Muscle of back (tissue), 13 donors: Measurements from ENCODE around the gene RASGRF1. TPM values are rescaled to one million over a fixed set of nuclear protein-coding genes. Genes with fewer than 3 reads are reported as not detected.
"Not testable (repeated sequence)": the region's sequence is repeated elsewhere in the genome, so short reads cannot be mapped to it uniquely, and the experiment has no call there.

Experiments
- DNase-seq, 3 donors: peaks; one replicate each; pipeline versions ENCODE4 v3.0.0 to v3.0.0-alpha.2; 2013
- long read RNA-seq, 9 donors: transcript quantifications; one replicate each; lab custom pipeline, GENCODE V29; 2026
- polyA plus RNA-seq, 10 donors: library from polyadenylated mRNA; unstranded; fragments of 120-200 nt; gene quantifications; one replicate each; pipeline ENCODE4 v1.2.1, GENCODE V29; 2013; ENCODE audit not compliant: insufficient read length in 10 of 10

The RASGRF1 gene
- under 1 TPM in 9 of 10 donors, not detected in 1; 0.04 to 0.39 (median 0.20) TPM for polyA plus RNA-seq
- long read RNA-seq, donor 1, result 0 reads
- long read RNA-seq, donor 2, result 0 reads
- long read RNA-seq, donor 3, result 0 reads
- long read RNA-seq, donor 4, result 0 reads
- long read RNA-seq, donor 5, result 0 reads
- long read RNA-seq, donor 6, result 0 reads
- long read RNA-seq, donor 7, result 0 reads
- long read RNA-seq, donor 8, result 0 reads
- long read RNA-seq, donor 9, result 0 reads

GRCh38 chr15:79090487-79091203 lies at the start of gene RASGRF1:
Gene RASGRF1, minus strand, starts transcription at chr15:79090780. Its CDS starts 282 bp downstream, at chr15:79090498.
- peak in 1 of 3 donors; percentile 66 for DNase-seq

GRCh38 chr15:79136434-79137046 lies 46.0 kb upstream of the RASGRF1 start:
- DNase-seq, result no peak

GRCh38 chr15:79133309-79133708 lies 42.7 kb upstream of the RASGRF1 start:
- no peak for DNase-seq

- no peak for DNase-seq
Observed at GRCh38 chr15:79132770-79133169, 42.2 kb upstream of the RASGRF1 start.

GRCh38 chr15:79132361-79132760 lies 41.8 kb upstream of the RASGRF1 start:
- no peak for DNase-seq

GRCh38 chr15:79130535-79131130 lies 40.1 kb upstream of the RASGRF1 start:
- DNase-seq, result no peak

GRCh38 chr15:79129235-79129634 lies 38.7 kb upstream of the RASGRF1 start:
- DNase-seq, result no peak

GRCh38 chr15:79128556-79128955 lies 38.0 kb upstream of the RASGRF1 start:
- no peak for DNase-seq

- no peak for DNase-seq
Observed at GRCh38 chr15:79124388-79124787, 33.8 kb upstream of the RASGRF1 start.

- DNase-seq, result no peak
Observed at GRCh38 chr15:79122991-79123390, 32.4 kb upstream of the RASGRF1 start.

GRCh38 chr15:79122391-79122790 lies 31.8 kb upstream of the RASGRF1 start:
- DNase-seq, result no peak

GRCh38 chr15:79121571-79121970 lies 31.0 kb upstream of the RASGRF1 start:
- no peak for DNase-seq

- DNase-seq, result no peak
Observed at GRCh38 chr15:79117442-79118204, 27.0 kb upstream of the RASGRF1 start.

- DNase-seq, result no peak
Observed at GRCh38 chr15:79116771-79117170, 26.2 kb upstream of the RASGRF1 start.

GRCh38 chr15:79115986-79116665 lies 25.5 kb upstream of the RASGRF1 start:
- DNase-seq, result no peak

- no peak for DNase-seq
Observed at GRCh38 chr15:79113831-79114230, 23.3 kb upstream of the RASGRF1 start.

- not testable (repeated sequence) for DNase-seq
Observed at GRCh38 chr15:79111404-79111803, 20.8 kb upstream of the RASGRF1 start.

GRCh38 chr15:79105141-79105540 lies 14.6 kb upstream of the RASGRF1 start:
- no peak for DNase-seq

- DNase-seq, result no peak
Observed at GRCh38 chr15:79102595-79102994, 12.0 kb upstream of the RASGRF1 start.

GRCh38 chr15:79101866-79102581 lies 11.4 kb upstream of the RASGRF1 start:
- no peak for DNase-seq

GRCh38 chr15:79099692-79100091 lies 9.1 kb upstream of the RASGRF1 start:
- no peak for DNase-seq
